ENCODE measurements around the gene CARD18.
"Not testable (repeated sequence)": the region's sequence is repeated elsewhere in the genome, so short reads cannot be mapped to it uniquely, and the experiment has no call there.

The CARD18 gene

GRCh38 chr11:105132716-105133511 lies 6.7 kb downstream of the CARD18 start:
- no peak for DNase-seq

GRCh38 chr11:105130189-105130813 lies 9.3 kb downstream of the CARD18 start:
- no peak for DNase-seq

- DNase-seq: no peak
Measured at GRCh38 chr11:105124756-105125155, 14.8 kb downstream of the CARD18 start.

- DNase-seq: no peak
Measured at GRCh38 chr11:105111145-105111944, 28.2 kb downstream of the CARD18 start.

GRCh38 chr11:105110688-105111030 lies 28.9 kb downstream of the CARD18 start:
- no peak for DNase-seq

- DNase-seq: no peak
Measured at GRCh38 chr11:105109855-105110687, 29.5 kb downstream of the CARD18 start.

GRCh38 chr11:105109321-105109720 lies 30.2 kb downstream of the CARD18 start:
- no peak for DNase-seq

- no peak for DNase-seq
Measured at GRCh38 chr11:105108247-105108646, 31.3 kb downstream of the CARD18 start.

- DNase-seq: not testable (repeated sequence)
Measured at GRCh38 chr11:105107226-105107825, 32.2 kb downstream of the CARD18 start.

- no peak for DNase-seq
Measured at GRCh38 chr11:105106140-105106539, 33.4 kb downstream of the CARD18 start.

GRCh38 chr11:105104292-105104691 lies 35.3 kb downstream of the CARD18 start:
- DNase-seq: no peak

- no peak for DNase-seq
Measured at GRCh38 chr11:105103336-105103735, 36.2 kb downstream of the CARD18 start.

GRCh38 chr11:105102079-105102581 lies 37.4 kb downstream of the CARD18 start:
- not testable (repeated sequence) for DNase-seq

- DNase-seq: no peak
Measured at GRCh38 chr11:105100981-105101630, 38.5 kb downstream of the CARD18 start.

GRCh38 chr11:105100206-105100605 lies 39.4 kb downstream of the CARD18 start:
- DNase-seq: no peak

- not testable (repeated sequence) for DNase-seq
Measured at GRCh38 chr11:105099594-105099993, 40.0 kb downstream of the CARD18 start.

- DNase-seq: no peak
Measured at GRCh38 chr11:105092256-105093239, 47.0 kb downstream of the CARD18 start.

Data from NCI-H1048 (cell line).